Activated CD8-positive, alpha-beta memory T cell treated with anti-CD3 and anti-CD28 coated beads, Interleukin-2, amount 50 U/mL, for 48 hours (primary cell): Measurements from ENCODE around the gene PML.
"Not testable (repeated sequence)": the region's sequence is repeated elsewhere in the genome, so short reads cannot be mapped to it uniquely, and the experiment has no call there.

ENCODE experiments used
- DNase-seq: peaks from one replicate; pipeline ENCODE4 v3.0.0-alpha.2; 2020

Gene PML

DNA sequence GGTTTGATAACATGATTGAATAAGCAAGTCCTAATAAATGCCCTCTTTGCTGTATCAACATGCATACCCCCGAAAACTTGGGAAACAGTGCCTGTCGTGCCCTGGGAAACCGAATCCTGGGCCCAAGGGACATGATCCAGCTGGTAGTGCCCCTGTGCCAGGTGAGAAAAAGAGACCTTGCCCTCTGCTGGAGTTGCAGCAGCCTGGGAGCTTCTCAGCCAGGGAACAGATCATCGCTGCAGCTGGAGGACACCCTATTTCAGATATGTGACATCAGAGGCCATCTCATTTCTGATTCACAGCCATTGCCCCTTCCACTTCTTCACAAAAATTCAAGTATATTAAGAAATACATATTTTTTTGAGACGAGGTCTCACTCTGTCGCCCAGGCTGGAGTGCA, 34.7 kb upstream of the PML start:
- no peak for DNase-seq

DNA sequence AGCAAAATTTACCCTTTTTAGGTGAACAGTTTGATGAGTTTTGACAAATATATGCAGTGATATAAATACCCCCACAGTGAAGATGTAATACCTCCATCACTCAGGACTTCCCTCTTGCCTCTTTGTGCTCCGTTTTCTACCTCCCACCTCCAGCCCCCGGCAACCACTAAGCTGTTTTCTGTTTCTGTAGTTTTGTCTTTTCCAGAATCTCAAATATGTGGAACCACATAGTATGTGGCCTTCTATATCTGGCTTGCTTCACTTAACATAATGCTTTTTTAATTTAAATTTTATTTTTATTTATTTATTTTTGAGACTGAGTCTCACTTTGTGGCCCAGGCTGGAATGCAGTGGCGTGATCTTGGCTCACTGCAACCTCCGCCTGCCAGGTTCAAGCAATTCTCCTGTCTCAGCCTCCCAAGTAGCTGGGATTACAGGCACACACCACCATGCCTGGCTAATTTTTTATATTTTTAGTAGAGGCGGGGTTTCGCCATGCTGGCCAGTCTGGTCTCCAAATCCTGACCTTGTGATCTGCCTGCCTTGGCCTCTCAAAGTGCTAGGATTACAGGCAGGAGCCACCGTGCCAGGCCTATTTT, 33.9 kb upstream of the PML start:
- not testable (repeated sequence) for DNase-seq

DNA sequence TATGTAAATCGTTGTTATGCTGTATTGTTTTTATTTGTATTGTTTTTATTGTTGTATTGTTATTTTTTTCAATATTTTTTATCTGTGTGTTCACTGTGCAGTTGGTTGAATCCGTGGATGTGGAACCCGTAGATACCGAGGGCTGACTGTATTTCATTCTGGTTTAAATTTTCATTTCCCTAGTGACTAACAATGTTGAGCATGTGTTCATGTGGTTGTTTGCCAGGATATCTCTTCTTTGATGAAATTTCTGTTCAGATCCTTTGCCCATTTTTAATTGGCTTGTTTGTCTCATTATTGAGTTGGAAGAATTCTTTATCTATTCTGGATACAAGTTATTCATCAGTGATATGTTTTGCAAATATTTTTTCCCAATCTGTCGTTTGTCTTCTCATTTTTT, 32.1 kb upstream of the PML start:
- no peak for DNase-seq

DNA sequence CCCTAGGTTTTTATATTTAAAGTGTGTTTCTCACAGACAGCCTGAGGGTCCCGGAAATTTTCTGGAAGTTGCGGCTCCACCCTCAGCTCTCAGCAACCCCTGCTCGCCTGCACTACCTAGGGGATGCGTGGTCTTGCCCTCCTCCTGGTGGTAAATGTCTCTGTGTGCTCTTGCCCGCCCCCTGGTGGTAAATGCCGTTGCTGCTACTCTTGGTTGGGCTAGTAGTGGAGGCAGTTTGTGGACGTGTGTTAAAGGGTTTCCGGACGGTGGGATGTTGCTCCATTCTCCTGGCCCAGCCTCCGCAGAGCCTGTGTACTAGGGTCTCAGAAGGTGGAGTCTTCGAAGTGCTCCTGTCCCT, 29.8 kb upstream of the PML start:
- DNase-seq, result peak; percentile 98

DNA sequence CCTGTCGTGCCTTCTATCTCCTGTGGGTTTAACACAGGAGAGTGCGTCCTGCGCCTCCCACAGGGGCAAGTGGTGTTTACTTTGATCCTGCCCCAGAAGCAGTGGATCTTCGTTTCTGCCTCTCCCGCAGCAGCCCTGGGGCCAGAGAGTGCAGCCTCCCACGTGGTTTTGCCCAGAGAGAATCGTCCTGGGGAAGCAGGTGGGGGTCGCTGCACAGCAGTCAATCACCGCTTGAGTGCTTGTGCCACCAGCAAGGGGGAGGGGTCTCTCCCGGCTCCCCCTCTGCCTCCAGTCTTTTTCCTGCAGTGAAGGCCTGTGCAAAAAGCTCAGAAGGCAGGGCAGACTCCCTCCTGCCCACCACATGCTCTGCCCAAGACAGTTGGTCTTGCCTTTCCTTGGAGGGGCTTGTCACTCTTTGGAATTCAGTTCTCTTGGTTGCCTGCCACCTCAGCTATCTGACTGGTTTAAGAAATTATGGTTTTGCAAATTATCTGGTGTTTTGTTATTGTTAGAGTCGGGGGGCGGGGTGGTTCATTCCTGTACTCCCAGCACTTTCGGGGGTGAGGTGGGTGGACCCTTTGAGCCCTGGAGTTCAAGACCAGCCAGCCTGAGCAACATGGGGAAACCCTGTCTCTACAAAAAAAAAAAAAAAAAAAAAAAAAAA, 29.3 kb upstream of the PML start:
- peak; percentile 72 for DNase-seq

DNA sequence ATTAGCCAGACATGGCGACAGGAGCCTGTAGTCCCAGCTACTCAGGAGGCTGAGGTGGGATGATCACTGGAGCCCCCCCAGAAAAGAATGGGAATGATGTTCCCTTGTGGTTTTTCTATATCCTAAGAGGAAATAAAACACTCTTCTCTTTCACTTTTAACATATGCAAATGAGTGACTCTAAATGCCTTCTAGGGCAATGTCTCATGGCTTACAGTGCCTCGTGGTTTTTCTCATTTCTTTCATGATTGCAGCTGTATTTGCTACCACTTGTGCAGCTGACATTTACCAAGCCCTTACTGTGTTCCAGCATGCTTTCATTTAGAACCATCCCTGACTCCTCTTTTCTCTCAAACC, 28.8 kb upstream of the PML start:
- no peak for DNase-seq

DNA sequence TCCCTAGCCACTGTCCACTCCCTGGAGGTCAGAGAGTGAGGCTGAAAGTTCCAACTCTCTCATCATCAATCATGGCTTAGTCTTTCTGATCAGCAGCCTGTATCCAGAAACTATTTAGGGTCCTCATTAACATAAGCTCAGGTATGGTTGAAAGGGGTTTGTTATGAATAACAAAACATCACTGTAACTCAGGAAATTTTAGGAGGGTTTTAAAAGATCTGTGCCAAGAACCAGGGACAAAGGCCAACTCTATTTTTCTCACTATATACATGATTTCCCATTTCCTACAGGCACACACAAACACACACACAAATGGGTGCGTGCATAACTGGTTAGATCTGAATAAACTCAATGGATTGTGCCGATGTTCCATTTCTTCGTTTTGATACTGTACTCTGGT, 26.1 kb upstream of the PML start:
- DNase-seq, result no peak

DNA sequence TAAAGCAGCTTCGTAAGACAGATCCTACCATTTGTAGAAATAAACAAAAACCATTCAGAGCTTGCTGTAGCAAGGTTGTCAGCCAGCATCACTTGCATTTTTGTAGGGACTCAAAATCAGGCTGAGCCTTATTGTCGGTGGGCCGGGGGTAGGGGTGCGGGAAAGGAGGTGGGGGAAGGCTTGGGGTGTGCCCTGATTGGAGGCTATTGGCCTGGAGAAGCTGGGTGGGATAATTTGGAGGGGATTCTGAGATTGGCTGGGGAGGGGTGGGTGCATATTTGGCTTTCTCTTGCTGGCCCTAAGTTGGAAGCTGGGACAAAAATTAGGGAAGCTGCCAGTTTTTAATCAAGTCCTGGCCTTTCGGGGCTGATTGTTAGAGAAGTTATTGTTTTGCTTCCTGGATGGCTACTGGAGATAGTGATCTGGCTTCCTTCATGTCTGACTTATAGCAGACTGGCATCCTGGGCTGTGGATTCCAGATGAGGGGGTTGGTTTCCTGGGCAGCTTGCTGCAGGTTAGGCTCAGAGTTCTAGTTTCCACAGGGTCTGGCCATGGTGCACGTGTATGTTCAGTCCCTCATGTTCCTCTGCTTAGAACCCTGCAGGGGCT, 25.3 kb upstream of the PML start:
- peak; percentile 37 for DNase-seq

DNA sequence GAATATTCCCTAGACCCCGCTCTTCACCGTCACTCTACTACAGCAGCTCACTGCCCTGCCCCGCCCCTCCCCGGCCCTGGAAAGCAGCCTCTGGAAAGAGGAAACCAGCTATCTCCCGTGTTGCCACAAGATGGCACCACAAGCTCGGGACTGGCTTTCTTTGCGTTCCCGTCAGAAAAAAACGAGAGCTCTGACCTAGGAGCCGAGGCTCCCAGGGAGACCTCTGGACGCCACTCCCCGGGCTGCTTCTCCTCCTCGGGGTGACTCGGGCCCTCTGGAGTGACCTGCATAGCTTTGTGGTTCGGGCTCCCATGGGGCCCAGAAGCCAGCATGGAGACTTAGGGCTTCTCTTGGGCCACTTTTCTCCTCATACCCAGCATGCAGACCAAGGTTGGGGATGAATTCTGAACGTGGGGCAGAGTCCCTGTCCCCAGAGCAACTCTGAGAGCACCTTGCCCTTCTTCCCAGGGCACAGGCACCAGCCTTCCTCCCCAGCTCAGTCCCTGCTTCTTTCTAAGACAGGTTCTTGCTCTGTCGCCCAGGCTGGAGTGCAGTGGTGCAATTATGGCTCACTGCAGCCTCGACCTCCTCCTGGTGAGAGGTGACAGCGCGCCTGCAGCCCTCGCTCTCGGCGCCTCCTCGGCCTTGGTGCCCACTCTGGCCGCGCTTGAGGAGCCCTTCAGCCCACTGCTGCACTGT, 21.4 kb upstream of the PML start:
- DNase-seq, result peak; percentile 86

DNA sequence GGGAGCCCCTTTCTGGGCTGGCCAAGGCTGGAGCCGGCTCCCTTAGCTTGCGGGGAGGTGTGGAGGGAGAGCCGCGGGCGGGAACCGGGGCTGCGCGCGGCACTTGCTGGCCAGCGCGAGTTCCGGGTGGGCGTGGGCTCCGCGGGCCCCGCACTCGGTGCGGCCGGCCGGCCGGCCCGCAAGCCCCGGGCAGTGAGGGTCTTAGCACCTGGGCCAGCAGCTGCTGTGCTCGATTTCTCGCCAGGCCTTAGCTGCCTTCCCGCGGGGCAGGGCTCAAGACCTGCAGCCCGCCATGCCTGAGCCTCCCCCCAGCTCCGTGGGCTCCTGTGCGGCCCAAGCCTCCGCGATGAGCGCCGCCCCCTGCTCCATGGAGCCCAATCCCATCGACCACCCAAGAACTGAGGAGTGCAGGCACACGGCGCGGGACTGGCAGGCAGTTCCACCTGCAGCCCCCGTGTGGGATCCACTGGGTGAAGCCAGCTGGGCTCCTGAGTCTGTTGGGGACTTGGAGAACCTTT, 20.8 kb upstream of the PML start:
- DNase-seq, result peak; percentile 49

DNA sequence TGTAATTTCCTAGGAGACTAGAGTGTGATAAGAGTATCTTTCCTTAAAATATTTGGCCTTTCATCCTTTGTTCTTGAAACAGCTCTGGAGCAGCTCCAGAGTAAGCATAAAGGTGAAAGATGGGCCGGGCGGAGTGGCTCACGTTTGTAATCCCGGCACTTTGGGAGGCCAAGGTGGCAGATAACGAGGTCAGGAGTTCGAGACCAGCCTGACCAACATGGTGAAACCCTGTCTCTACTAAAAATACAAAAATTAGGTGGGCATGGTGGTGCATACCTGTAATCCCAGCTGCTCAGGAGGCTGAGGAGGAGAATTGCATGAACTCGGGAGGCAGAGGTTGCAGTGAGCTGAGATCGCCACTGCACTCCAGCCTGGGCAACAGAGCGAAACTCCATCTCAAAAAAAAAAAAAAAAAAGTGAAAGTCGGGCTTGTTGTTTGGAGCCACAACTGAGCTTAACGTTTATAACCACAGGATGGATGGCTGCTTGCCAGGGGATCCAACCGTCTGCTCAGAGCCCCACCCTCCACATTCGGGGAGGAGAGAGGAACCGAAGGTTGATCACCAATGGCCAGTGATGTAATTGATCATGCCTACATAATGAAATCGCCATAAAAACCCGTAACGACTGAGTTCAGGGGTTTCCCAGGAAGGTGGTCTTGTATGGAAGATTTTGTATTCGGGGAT, 18.9 kb upstream of the PML start:
- peak; percentile 46 for DNase-seq

DNA sequence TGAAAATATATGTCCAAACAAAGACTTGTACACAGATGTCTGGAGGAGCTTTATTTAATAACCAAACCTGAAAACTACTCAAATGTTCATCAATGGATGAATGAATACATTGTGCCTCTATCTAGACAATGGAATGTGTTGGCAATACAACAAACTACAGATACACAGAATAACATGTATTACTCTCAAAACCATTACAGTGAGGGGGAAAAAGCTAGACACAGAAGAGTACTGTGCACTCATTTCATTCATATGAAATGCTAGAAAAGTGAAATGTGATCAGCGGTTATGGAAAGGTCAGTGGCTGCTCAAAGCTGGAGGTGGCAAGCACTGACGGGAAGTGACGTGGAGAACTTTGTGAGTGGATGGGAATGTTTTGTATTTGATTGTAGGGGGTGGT, 15.6 kb upstream of the PML start:
- no peak for DNase-seq

DNA sequence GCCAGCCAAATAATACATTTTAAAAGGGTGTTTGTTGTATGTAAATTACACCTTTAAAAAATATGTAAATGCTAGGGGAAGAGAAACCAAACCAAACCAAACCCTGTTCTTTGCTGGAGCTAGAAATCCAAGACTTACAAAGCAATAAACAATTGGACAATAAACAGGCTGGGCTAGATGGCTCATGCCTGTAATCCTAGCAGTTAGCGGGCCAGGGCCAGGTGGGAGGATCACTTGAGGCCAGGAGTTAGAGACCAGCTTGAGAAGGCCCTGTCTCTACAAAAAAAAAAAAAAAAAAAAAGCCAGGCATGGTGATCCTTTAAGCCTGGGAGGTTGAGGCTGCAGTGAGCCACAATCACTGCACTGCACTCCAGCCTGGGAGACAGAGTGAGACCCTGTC, 14.9 kb upstream of the PML start:
- DNase-seq, result no peak

DNA sequence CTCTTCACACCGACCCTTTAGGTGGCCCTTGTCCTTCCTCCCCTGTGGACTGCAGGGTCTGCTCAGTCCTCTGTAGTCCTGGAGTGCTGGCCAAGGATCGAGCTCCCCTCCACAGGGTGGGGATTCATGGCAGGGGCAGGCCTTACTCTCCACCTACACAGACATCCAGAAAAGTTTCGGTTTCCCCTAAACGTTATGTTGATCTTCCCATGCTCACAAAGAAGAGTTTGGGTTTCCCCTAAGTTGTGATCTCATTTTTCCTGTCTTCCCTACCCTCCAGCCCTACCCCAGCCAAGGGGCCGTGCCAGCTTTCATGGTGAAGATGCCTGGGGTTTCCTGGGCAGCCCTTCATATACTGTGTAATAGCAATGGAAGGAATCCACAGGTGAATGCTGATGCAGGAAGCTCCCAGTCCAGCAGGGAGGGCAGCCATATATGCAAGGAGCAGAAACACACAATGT, 12.7 kb upstream of the PML start:
- DNase-seq, result no peak

DNA sequence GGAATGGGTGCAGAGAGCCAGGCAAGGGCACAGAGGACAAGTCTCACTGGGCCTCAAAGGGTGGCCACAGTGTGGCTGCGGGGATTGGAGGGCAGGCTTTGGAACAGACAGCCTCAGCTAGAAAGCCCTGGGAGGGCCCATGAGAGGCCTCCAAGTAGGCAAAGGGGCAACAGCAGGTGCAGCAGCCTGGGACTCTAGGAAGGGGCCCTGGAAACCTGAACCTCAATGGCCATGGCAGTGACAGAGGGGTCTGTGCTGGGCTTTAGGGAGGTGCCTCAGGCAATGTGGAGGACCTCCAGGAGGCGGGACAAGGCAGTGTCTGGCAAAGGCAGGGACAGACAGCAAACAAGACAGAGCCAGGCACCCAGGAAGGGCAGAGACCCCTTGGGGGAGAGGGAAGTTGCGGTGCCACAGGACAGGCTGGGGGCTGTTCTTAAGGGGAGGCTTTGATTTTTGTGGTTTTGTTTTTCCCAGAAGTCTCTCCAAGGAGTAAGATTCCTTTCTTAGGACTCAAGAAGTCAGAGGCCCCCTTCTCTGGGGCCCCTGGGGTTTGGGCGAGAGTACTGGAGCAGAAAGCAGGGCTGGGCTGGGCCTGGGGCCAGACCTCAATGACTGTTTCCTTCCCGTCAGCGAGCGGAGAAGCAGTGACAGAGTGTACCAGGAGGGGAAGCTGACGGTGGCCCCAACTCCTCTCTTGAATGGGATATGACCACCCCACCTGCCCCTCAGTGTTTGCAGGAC, 12.1 kb upstream of the PML start:
- no peak for DNase-seq

DNA sequence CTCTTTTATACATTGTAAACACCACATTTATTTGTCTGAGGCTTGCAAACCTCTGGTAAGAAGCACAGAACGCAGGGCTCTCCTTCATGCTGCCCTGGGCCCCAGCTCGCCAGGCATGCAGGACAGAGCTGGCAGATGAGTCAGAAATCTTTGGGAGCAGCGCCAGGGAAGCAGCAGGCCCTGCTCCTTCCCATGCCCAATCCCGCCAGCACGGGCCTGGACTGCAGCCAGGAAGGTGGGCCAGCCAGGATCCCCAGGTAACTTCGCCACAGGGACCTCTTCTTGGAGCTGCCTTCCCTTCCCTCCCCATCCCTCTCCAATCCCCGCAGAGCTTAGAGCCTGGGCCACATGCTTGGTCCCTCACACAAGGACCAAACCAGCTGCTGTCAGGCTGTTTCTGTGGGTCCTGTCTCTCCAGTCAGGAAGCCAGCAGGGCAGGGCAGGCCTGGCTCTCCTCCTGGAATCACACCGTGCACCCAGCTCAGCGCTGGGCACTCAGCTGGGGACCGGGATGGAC, 11.2 kb upstream of the PML start:
- no peak for DNase-seq

DNA sequence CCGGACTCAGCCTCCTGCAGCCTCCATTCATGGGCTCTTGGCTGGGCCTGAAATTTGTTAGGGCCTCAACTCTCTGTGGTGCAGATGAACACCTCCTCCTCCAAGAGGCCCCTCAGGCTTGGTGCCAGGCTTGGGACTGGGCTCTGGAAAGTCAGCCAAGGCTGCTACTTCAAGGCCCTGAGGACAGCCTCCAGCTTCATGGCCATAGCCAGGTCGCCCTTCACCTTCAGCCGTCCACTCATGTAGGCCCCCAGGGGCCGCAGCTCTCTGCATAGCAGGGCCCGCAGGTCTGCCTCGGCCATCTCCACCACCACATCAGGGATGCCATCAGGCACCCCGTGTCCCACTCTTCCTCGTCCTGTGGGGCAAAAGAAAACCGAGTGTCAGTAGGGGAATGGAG, 10.7 kb upstream of the PML start:
- DNase-seq, result no peak

DNA sequence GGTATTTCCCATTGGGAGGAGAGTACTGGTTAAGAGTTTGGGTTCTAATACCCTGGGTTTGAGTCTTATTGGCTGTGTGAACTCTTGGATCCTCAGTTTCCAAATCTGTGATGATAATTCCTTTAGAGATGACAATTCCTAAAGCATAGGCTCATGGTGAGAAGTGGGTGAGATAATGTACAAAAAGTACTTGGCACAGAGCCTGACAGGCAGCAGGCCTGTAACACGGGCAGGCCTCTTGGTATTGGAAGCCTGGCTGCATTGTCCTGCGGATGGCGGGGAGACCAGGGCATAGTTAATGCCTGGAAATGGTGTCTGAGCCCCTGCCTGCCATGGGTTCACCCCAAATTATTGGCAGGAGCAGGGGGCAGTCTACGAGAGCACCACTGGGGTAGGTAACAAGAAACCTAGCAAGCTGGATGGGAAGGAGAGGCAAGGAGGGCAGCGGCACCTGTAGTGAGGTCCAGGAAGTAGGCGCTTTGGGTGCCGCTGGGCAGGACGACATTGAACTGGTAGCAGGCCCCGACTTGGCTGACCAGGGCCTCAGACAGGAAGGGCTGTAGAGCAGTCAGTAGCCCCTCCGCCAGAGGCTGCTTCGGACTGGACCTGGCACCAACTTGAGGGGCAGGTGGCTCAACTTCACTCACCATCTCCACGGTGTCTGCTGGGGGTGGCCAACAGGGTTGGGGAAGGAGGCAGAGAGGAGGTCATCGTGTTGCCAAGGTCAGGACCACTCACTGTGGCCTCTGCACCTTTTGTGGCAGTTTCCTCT, 10.1 kb upstream of the PML start:
- DNase-seq, result no peak

DNA sequence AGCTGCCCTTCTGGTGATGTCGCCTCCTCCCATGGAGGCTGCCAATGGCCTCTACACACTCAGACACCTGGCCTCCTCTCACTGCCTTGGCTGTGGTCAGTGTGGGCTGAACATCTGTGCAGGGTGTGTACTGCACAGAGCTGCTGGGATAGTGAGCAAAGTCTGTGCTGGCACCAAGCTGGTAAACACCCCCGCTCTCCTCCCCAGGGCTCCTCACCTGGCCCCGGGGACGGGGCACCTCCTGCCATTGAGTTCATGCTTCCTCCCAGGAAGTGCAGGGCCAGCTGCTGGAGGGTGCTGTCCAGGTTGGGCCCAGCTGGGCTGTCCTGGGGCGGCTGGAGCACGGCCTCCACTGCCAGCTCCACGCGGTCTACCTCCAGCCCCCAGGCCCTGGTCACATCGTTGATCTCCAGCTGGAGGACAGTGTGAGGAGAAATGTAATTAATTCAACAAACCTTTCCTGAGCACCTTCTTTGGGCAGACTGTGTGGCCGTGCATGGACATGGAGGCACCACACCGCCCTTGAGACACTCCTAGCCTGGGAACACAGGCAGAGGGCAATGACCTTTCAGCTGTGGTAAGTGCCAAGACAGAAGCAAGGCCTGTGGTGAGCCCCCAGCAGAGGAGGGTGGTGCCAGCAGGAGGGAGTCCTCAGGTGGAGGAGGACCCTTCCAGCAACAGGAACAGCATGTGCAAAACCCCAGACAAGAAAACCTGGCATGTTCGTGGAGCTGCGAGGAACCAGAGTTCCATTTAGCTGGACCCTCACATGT, 9.2 kb upstream of the PML start:
- no peak for DNase-seq

DNA sequence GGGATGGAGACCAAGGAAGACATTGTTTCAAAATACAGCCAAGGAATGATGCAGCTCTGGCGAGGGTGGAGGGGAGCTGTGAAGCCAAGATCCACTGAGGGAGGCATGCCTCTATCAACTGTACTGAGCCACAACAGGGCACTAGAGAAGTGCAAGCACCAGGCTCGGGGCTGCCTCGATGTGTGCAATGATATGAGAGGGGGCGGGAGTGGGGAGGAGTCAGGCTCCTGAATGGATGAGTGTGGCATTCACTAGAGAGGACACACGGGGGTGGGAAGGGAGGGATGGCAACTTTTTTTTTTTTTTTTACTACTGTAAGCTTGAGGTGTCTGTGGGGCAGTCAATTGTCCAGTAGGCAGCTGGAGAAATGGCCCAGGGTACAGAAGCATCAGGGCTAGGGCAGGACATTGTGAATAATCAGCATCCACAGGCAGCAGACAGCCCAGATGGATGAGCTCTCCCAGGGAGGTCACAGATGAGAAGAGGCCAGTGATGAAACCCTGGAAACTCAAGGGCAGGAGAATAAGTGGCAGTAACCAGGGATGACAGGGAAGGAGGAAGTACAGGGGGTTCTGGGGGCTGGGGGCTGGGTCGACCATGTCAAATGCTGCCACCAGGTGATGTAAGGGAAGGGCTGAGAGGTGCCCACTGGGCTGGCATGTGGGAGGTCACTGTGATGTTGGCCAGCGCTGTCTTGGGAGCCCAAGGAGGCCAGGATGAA, 8.3 kb upstream of the PML start:
- DNase-seq, result no peak
